HG02763 (cell line): ENCODE measurements around the gene POLR1B.

Experiments
- ATAC-seq: cut with Tn5 transposase; IDR thresholded peaks from one replicate; pipeline ENCODE4 v1.9.1; 2021; ENCODE audit warnings: mild to moderate bottlenecking, moderate library complexity; ENCODE audit not compliant: unreplicated experiment

POLR1B gene

GRCh38 chr2:112539306-112539705, 3.0 kb upstream of the POLR1B start:
- ATAC-seq: no peak

GRCh38 chr2:112540906-112541305, 1.4 kb upstream of the POLR1B start:
- no peak for ATAC-seq

- peak; percentile 56 for ATAC-seq
These were observed 746 bp upstream of the POLR1B start for GRCh38 chr2:112541315-112542122.

GRCh38 chr2:112542984-112543661, 858 bp downstream of the POLR1B start:
- no peak for ATAC-seq

- no peak for ATAC-seq
These were observed 5.1 kb downstream of the POLR1B start for GRCh38 chr2:112547333-112547732.

GRCh38 chr2:112548980-112549379, 6.7 kb downstream of the POLR1B start:
- no peak for ATAC-seq

GRCh38 chr2:112566104-112566503, 23.8 kb downstream of the POLR1B start:
- peak; percentile 52 for ATAC-seq

- peak; percentile 13 for ATAC-seq
These were observed 24.2 kb downstream of the POLR1B start for GRCh38 chr2:112566508-112566907.

GRCh38 chr2:112572005-112572404, 29.7 kb downstream of the POLR1B start:
- no peak for ATAC-seq

- ATAC-seq: no peak
These were observed 35.5 kb downstream of the POLR1B start for GRCh38 chr2:112577756-112578155.

- no peak for ATAC-seq
These were observed 37.0 kb downstream of the POLR1B start for GRCh38 chr2:112579241-112579640.

- ATAC-seq: no peak
These were observed 37.8 kb downstream of the POLR1B start for GRCh38 chr2:112580084-112580483.

GRCh38 chr2:112582314-112582746, 40.1 kb downstream of the POLR1B start:
- no peak for ATAC-seq

- ATAC-seq: no peak
These were observed 41.4 kb downstream of the POLR1B start for GRCh38 chr2:112583497-112584133.

- peak; percentile 86 for ATAC-seq
These were observed 42.0 kb downstream of the POLR1B start, which contains the start of gene CHCHD5 for GRCh38 chr2:112584134-112584890. Gene CHCHD5, plus strand, starts transcription at chr2:112584609. Its CDS starts 39 bp downstream, at chr2:112584648.

GRCh38 chr2:112584891-112585250, 42.6 kb downstream of the POLR1B start:
- ATAC-seq: no peak

GRCh38 chr2:112585400-112585799, 43.1 kb downstream of the POLR1B start:
- no peak for ATAC-seq

- ATAC-seq: no peak
These were observed 43.7 kb downstream of the POLR1B start for GRCh38 chr2:112585873-112586464.

- ATAC-seq: no peak
These were observed 46.4 kb downstream of the POLR1B start for GRCh38 chr2:112588611-112589045.

- no peak for ATAC-seq
These were observed 49.1 kb downstream of the POLR1B start for GRCh38 chr2:112591413-112591812.

GRCh38 chr2:112593736-112594135, 51.5 kb downstream of the POLR1B start:
- no peak for ATAC-seq
